Osteoblast (primary cell): ENCODE results near the gene SORCS2. TPM values are rescaled to one million over a fixed set of nuclear protein-coding genes. Genes with fewer than 3 reads are reported as not detected.

Source experiments
- DNase-seq: peaks from one replicate; pipeline ENCODE4 v3.0.0; 2011; ENCODE audit warnings: low spot score, mixed read lengths; ENCODE audit not compliant: insufficient read length; ENCODE audit errors: missing footprints
- H2AFZ ChIP-seq: 2 replicates; pipeline ENCODE4 v1.6.0; 2011; ENCODE audit warnings: mild to moderate bottlenecking, low read length
- H3K27ac ChIP-seq: 2 replicates; pipeline ENCODE4 v1.5.1; 2011; ENCODE audit warnings: mild to moderate bottlenecking, low read depth, low read length, moderate library complexity
- H3K27me3 ChIP-seq: 2 replicates; pipeline ENCODE4 v1.6.0; 2012; ENCODE audit warnings: mild to moderate bottlenecking, control low read depth, inconsistent platforms, low read length, moderate library complexity; ENCODE audit not compliant: insufficient read depth
- H3K36me3 ChIP-seq: 2 replicates; pipeline ENCODE4 v1.5.1; 2011; ENCODE audit warnings: mild to moderate bottlenecking, low read length, control low read depth, moderate library complexity; ENCODE audit not compliant: insufficient read depth
- H3K4me1 ChIP-seq: 2 replicates; pipeline ENCODE4 v1.5.1; 2011; ENCODE audit warnings: mild to moderate bottlenecking, low read length, control low read depth, moderate library complexity; ENCODE audit not compliant: insufficient read depth
- H3K4me2 ChIP-seq: 2 replicates; pipeline ENCODE4 v1.6.0; 2011; ENCODE audit warnings: mild to moderate bottlenecking, low read length; ENCODE audit not compliant: insufficient read depth
- H3K4me3 ChIP-seq: fragments of 200-600 bp; sonication (generic); 3 replicates; pipeline ENCODE4 v1.5.1; 2012; ENCODE audit warnings: mild to moderate bottlenecking, low read length, inconsistent platforms; ENCODE audit not compliant: insufficient read depth
- H3K79me2 ChIP-seq: 2 replicates; pipeline ENCODE4 v1.6.0; 2012; ENCODE audit warnings: mild to moderate bottlenecking, low read length, control low read depth, inconsistent platforms; ENCODE audit not compliant: insufficient read depth
- H3K9me3 ChIP-seq: 2 replicates; pipeline ENCODE4 v1.5.1; 2011; ENCODE audit warnings: low read depth, low read length, control low read depth
- H4K20me1 ChIP-seq: 2 replicates; pipeline ENCODE4 v1.6.0; 2012; ENCODE audit warnings: mild to moderate bottlenecking, low read length, control low read depth; ENCODE audit not compliant: insufficient read depth
- total RNA-seq: library from RNA; depleted of rRNA; stranded (reverse); fragments of >200 nt; gene quantifications from 2 replicates; pipeline ENCODE4 v1.2.3, GENCODE V29; 2012
- TF ChIP-seq, protein P1 (sequence below): IDR thresholded peaks from 2 replicates; pipeline ENCODE4 v1.5.1; 2011; ENCODE audit warnings: mild to moderate bottlenecking, low read depth, low read length, moderate library complexity; ENCODE audit errors: extremely low read depth

The SORCS2 gene
- total RNA-seq, 1 donor: 9.0 TPM

- no peaks in the 10 kb centered on the region for H3K79me2 ChIP-seq
- H3K27me3 ChIP-seq: peaks cover 22% of the 10 kb centered on the region
- no peaks in the 10 kb centered on the region for H3K9me3 ChIP-seq
- H2AFZ ChIP-seq: no peak overlapping the region
- no peak overlapping the region for H3K4me3 ChIP-seq
- TF ChIP-seq, protein P1, sequence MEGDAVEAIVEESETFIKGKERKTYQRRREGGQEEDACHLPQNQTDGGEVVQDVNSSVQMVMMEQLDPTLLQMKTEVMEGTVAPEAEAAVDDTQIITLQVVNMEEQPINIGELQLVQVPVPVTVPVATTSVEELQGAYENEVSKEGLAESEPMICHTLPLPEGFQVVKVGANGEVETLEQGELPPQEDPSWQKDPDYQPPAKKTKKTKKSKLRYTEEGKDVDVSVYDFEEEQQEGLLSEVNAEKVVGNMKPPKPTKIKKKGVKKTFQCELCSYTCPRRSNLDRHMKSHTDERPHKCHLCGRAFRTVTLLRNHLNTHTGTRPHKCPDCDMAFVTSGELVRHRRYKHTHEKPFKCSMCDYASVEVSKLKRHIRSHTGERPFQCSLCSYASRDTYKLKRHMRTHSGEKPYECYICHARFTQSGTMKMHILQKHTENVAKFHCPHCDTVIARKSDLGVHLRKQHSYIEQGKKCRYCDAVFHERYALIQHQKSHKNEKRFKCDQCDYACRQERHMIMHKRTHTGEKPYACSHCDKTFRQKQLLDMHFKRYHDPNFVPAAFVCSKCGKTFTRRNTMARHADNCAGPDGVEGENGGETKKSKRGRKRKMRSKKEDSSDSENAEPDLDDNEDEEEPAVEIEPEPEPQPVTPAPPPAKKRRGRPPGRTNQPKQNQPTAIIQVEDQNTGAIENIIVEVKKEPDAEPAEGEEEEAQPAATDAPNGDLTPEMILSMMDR: no peak
- no peak overlapping the region for H3K27ac ChIP-seq
- DNase-seq: peak; percentile 85
- H4K20me1 ChIP-seq: no peaks in the 10 kb centered on the region
- H3K4me1 ChIP-seq: no peaks in the 10 kb centered on the region
- H3K4me2 ChIP-seq: no peak overlapping the region
- no peaks in the 10 kb centered on the region for H3K36me3 ChIP-seq
Observed at GRCh38 chr4:7607156-7607910, 415.0 kb downstream of the SORCS2 start.

DNA sequence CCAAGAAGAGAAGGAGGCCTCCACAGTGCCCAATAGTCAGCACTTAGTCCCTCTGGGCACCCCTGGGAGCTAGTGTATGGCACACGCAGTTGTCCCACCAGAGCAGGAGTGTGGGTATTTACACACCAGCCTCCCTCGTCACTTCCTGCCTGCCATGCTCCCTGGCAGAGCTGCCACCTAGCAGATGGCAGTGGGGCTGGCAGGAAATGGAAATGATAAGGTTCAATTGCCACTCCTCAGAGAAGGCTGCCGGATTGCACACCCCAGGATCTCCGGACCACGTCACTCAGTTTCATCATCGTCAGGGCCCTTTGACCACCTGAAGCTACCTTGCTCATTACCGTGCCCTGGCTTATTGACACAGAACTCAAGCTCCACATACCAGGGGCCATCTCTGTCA lies 415.7 kb downstream of the SORCS2 start:
- no peaks in the 10 kb centered on the region for H3K36me3 ChIP-seq
- DNase-seq: peak; percentile 58

GRCh38 chr4:7609316-7609715 lies 417.0 kb downstream of the SORCS2 start:
- H3K27me3 ChIP-seq: peaks cover 22% of the 10 kb centered on the region

More for the DNA sequence above, 415.7 kb downstream of the SORCS2 start:
- H3K4me2 ChIP-seq: no peak overlapping the region
- H4K20me1 ChIP-seq: no peaks in the 10 kb centered on the region
- H3K27me3 ChIP-seq: peaks cover 22% of the 10 kb centered on the region
- no peak overlapping the region for H2AFZ ChIP-seq
- H3K27ac ChIP-seq: no peak overlapping the region
- TF ChIP-seq, protein P1: no peak
- no peak overlapping the region for H3K4me3 ChIP-seq
- no peaks in the 10 kb centered on the region for H3K79me2 ChIP-seq
- no peaks in the 10 kb centered on the region for H3K4me1 ChIP-seq
- no peaks in the 10 kb centered on the region for H3K9me3 ChIP-seq

GRCh38 chr4:7610022-7610670 lies 417.8 kb downstream of the SORCS2 start:
- H3K36me3 ChIP-seq: no peaks in the 10 kb centered on the region
- TF ChIP-seq, protein P1: no peak
- no peaks in the 10 kb centered on the region for H4K20me1 ChIP-seq
- no peak overlapping the region for H3K27ac ChIP-seq
- no peak overlapping the region for H2AFZ ChIP-seq
- no peaks in the 10 kb centered on the region for H3K4me1 ChIP-seq
- H3K9me3 ChIP-seq: no peaks in the 10 kb centered on the region
- H3K27me3 ChIP-seq: peaks cover 20% of the 10 kb centered on the region
- peak; percentile 45 for DNase-seq
- no peaks in the 10 kb centered on the region for H3K79me2 ChIP-seq
- H3K4me2 ChIP-seq: no peak overlapping the region
- H3K4me3 ChIP-seq: no peak overlapping the region

More at GRCh38 chr4:7609316-7609715, 417.0 kb downstream of the SORCS2 start:
- H3K4me2 ChIP-seq: no peak overlapping the region
- no peaks in the 10 kb centered on the region for H3K4me1 ChIP-seq
- no peaks in the 10 kb centered on the region for H3K79me2 ChIP-seq
- no peak overlapping the region for H3K27ac ChIP-seq
- H3K4me3 ChIP-seq: no peak overlapping the region
- DNase-seq: no peak
- TF ChIP-seq, protein P1: no peak
- no peaks in the 10 kb centered on the region for H3K36me3 ChIP-seq
- no peaks in the 10 kb centered on the region for H3K9me3 ChIP-seq
- H4K20me1 ChIP-seq: no peaks in the 10 kb centered on the region
- H2AFZ ChIP-seq: no peak overlapping the region
